ENCODE data around the gene RPE. TPM values are rescaled to one million over a fixed set of nuclear protein-coding genes. Genes with fewer than 3 reads are reported as not detected.

The RPE gene
- total RNA-seq, 1 donor = 69.6 TPM

DNA sequence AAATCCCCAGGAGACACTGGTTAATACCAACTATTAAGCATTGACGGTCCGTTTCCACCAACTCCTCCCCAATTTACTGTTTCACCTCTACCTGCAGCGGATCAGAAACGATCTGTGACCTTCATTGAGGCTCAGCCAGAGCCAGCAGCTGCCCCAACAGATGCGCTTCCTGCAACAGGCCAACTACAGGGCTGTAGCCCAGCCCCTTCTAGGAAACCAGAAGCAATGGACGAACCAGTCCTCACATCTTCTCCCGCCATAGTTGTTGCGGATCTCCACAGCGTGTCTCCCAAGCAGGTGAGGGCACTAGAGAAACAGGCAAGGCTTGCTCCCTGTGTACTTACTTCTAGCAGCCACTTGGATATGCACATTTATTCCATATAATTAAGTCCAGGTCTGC lies 8.5 kb upstream of the RPE start:
- no peak overlapping the region for H3K4me3 ChIP-seq (ENCODE audit: low read depth, low read length)
- DNase-seq (ENCODE audit: low read depth) = no peak
- TF ChIP-seq, protein P1, sequence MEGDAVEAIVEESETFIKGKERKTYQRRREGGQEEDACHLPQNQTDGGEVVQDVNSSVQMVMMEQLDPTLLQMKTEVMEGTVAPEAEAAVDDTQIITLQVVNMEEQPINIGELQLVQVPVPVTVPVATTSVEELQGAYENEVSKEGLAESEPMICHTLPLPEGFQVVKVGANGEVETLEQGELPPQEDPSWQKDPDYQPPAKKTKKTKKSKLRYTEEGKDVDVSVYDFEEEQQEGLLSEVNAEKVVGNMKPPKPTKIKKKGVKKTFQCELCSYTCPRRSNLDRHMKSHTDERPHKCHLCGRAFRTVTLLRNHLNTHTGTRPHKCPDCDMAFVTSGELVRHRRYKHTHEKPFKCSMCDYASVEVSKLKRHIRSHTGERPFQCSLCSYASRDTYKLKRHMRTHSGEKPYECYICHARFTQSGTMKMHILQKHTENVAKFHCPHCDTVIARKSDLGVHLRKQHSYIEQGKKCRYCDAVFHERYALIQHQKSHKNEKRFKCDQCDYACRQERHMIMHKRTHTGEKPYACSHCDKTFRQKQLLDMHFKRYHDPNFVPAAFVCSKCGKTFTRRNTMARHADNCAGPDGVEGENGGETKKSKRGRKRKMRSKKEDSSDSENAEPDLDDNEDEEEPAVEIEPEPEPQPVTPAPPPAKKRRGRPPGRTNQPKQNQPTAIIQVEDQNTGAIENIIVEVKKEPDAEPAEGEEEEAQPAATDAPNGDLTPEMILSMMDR (IDR thresholded peaks at IDR 0.05; ENCODE audit: insufficient read depth, low read length) = no peak

DNA sequence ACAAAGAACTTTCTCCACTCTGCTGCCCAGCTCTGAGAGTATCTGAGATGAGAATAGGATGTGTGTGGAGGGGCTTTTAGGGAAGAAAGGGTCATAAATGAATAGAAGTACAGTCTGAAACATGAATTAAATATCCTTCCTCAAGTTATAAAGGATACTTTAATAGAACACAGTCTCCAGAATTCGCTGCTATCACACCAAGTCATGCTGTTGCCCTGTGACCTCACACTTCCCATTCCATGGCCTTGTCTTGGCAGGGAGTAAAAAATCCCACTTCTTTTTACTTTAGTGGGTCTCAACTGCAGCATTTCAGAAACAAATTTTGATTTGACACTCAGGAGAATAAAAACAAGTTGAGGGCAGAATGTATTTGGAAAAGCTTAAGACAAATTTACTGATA lies 3.8 kb upstream of the RPE start:
- no peak overlapping the region for H3K4me3 ChIP-seq (ENCODE audit: low read depth, low read length)
- TF ChIP-seq, protein P1 (IDR thresholded peaks at IDR 0.05; ENCODE audit: insufficient read depth, low read length) = no peak
- DNase-seq (ENCODE audit: low read depth) = no peak

DNA sequence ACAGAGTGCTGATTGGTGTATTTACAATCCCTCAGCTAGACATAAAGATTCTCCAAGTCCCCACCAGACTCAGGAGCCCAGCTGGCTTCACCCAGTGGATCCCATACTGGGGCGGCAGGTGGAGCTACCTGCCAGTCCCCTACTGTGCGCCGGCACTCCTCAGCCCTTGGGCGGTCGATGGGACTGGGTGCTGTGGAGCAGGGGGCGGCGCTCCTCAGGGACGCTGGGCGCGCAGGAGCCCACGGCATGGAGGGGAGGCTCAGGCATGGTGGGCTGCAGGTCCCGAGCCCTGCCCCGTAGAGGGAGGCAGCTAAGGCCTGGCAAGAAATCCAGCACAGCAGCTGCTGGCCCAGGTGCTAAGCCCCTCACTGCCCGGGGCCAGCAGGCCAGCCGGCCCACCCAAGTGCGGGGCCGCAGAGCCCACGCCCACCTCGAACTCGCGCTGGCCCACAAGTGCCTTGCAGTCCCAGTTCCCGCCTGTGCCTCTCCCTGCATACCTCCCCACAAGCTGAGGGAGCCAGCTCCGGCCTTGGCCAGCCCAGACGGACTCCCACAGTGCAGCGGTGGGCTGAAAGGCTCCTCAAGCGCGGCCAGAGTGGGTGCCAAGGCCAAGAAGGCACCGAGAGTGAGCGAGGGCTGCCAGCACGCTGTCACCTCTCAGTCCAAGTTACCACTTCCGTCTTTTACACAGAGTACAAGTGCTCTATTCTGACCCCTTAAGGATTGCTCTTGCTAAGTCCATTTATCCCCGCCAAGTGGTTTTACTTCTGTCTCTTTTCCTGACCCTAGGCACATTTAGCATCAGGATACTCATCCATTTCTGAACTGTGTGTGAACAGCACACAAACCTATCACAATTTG lies 1.7 kb upstream of the RPE start:
- DNase-seq (ENCODE audit: low read depth) = no peak
- H3K4me3 ChIP-seq (ENCODE audit: low read depth, low read length) = no peak overlapping the region
- TF ChIP-seq, protein P1 (IDR thresholded peaks at IDR 0.05; ENCODE audit: insufficient read depth, low read length) = no peak

DNA sequence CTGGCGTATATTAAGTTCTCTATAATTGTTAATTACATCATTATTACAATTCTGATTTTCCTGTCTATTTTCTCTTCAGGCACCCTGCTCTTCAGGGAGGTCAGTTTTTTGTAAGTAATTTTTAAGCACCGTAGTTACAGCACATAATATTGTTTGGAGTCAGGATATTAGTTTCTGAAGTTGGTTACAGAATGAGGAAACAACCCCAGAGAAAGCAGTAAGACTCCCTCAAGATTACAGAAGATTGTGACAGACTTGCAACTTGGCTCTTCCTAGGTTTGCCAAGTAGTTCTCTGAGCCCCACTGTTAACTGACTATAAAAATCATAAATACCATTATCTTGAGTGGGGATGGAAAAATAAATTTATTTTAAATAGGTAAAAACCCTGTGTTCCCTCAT lies 921 bp downstream of the RPE start:
- DNase-seq (ENCODE audit: low read depth) = peak; percentile 59
- TF ChIP-seq, protein P1 (IDR thresholded peaks at IDR 0.05; ENCODE audit: insufficient read depth, low read length) = no peak
- H3K4me3 ChIP-seq (ENCODE audit: low read depth, low read length) = peak overlapping the region; percentile 81

DNA sequence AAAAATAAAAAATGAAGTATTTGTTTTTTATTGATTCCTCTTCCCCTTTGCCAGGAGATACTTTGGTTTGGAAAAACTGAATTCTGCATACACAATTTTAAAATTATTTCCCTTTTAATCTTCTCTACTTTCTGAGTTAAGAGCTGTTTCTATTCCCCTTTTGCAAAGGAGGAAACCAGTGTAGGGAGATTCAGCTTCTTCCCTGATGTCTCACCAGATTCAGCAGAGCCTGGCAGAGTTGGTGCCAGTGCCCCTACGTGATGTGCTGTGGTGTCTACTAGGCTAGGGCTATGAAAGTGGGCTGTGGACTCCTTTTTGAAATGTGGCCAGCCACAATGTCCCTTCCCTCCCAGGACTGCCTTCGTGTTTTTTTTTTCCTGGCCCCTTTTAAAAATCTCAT lies 2.4 kb downstream of the RPE start:
- no peak overlapping the region for H3K4me3 ChIP-seq (ENCODE audit: low read depth, low read length)
- TF ChIP-seq, protein P1 (IDR thresholded peaks at IDR 0.05; ENCODE audit: insufficient read depth, low read length) = no peak
- DNase-seq (ENCODE audit: low read depth) = no peak

DNA sequence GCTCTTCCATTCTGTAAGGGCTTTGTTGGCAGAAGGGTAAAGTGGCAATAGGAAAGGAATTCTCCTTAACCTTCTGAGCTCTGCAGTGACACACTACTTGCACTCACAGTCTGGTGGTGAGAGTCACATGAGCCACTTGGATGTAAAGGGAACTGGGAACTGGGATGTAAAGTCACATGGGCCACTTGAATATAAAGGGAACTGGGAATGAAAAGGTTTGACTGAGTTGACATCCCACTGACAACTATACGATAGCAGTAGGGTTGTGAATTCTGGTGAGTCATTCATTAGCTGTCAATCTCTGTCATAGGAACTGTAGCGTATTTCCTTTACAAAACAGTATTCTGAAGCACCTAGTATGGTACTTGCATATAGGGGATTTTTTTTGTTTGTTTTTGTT lies 5.5 kb downstream of the RPE start:
- no peak overlapping the region for H3K4me3 ChIP-seq (ENCODE audit: low read depth, low read length)
- TF ChIP-seq, protein P1 (IDR thresholded peaks at IDR 0.05; ENCODE audit: insufficient read depth, low read length) = no peak
- no peak for DNase-seq (ENCODE audit: low read depth)
